Fibroblast of villous mesenchyme (primary cell): ENCODE measurements around the gene ZRANB1. TPM values are rescaled to one million over a fixed set of nuclear protein-coding genes. Genes with fewer than 3 reads are reported as not detected.

Source experiments
- DNase-seq: peaks from one replicate; pipeline ENCODE4 v3.0.0-alpha.2; 2010; ENCODE audit warnings: low read depth
- H3K4me3 ChIP-seq: 2 replicates; pipeline ENCODE4 v1.5.1; 2011; ENCODE audit warnings: low read depth, mild to moderate bottlenecking, low read length
- CTCF ChIP-seq: IDR thresholded peaks from 2 replicates; pipeline ENCODE4 v1.5.1; 2012; ENCODE audit warnings: low read depth, mild to moderate bottlenecking, low read length; ENCODE audit not compliant: insufficient read depth
- total RNA-seq: library from RNA; depleted of rRNA; stranded (reverse); fragments of >200 nt; gene quantifications from 2 replicates; pipeline ENCODE4 v1.2.3, GENCODE V29; 2012

Gene ZRANB1
- total RNA-seq, 1 donor = 37.1 TPM

GRCh38 chr10:125008689-125009638 is 67.0 kb downstream of the ZRANB1 start:
- TF ChIP-seq CTCF = no peak
- H3K4me3 ChIP-seq = no peak overlapping the region
- no peak for DNase-seq

- DNase-seq = peak; percentile 65
- no peak overlapping the region for H3K4me3 ChIP-seq
- no peak for TF ChIP-seq CTCF
Measured at GRCh38 chr10:125009661-125010161, 67.8 kb downstream of the ZRANB1 start.

- no peak overlapping the region for H3K4me3 ChIP-seq
- DNase-seq = no peak
Measured at GRCh38 chr10:125010362-125010761, 68.4 kb downstream of the ZRANB1 start.

GRCh38 chr10:125011171-125011925 is 69.4 kb downstream of the ZRANB1 start:
- TF ChIP-seq CTCF = no peak
- DNase-seq = no peak

More at GRCh38 chr10:125010362-125010761, 68.4 kb downstream of the ZRANB1 start:
- TF ChIP-seq CTCF = no peak

GRCh38 chr10:125011926-125012705 is 70.2 kb downstream of the ZRANB1 start:
- no peak overlapping the region for H3K4me3 ChIP-seq
- TF ChIP-seq CTCF = no peak
- DNase-seq = no peak

More at GRCh38 chr10:125011171-125011925, 69.4 kb downstream of the ZRANB1 start:
- no peak overlapping the region for H3K4me3 ChIP-seq
